A172 (cell line): ENCODE results near the gene IL36RN. TPM values are rescaled to one million over a fixed set of nuclear protein-coding genes. Genes with fewer than 3 reads are reported as not detected.
A peak's percentile ranks its signal among the peaks of the same experiment; 100 is the strongest.

Experiments
- DNase-seq: peaks from one replicate; pipeline ENCODE4 v3.0.0-alpha.2; 2015; ENCODE audit warnings: low spot score
- total RNA-seq: library from RNA; depleted of rRNA; stranded (reverse); fragments of >200 nt; shearing (Covaris generic); gene quantifications from 2 replicates; pipeline ENCODE4 v1.2.3, GENCODE V29; 2014

IL36RN gene
- total RNA-seq, 1 experiment from 2014 or later = not detected

GRCh38 chr2:113050921-113051895 lies 7.8 kb upstream of the IL36RN start:
- no peak for DNase-seq

GRCh38 chr2:113052396-113052917 lies 6.5 kb upstream of the IL36RN start, which contains the start of gene IL36B:
Gene IL36B (minus strand): TSS chr2:113052867.
- DNase-seq = no peak

GRCh38 chr2:113053666-113054065 lies 5.3 kb upstream of the IL36RN start:
- DNase-seq = no peak

GRCh38 chr2:113054066-113054465 lies 4.9 kb upstream of the IL36RN start:
- DNase-seq = peak; percentile 22

- DNase-seq = peak; percentile 59
Measured at GRCh38 chr2:113056521-113056920, 2.5 kb upstream of the IL36RN start.

- DNase-seq = no peak
Measured at GRCh38 chr2:113057117-113057516, 1.9 kb upstream of the IL36RN start.

- no peak for DNase-seq
Measured at GRCh38 chr2:113058411-113058994, 495 bp upstream of the IL36RN start.

- no peak for DNase-seq
Measured at GRCh38 chr2:113060396-113060795, 1.4 kb downstream of the IL36RN start.

GRCh38 chr2:113060796-113061195 lies 1.8 kb downstream of the IL36RN start:
- no peak for DNase-seq

GRCh38 chr2:113061241-113061640 lies 2.2 kb downstream of the IL36RN start:
- DNase-seq = no peak

- DNase-seq = no peak
Measured at GRCh38 chr2:113061896-113062770, 3.1 kb downstream of the IL36RN start.

- DNase-seq = no peak
Measured at GRCh38 chr2:113064281-113064680, 5.3 kb downstream of the IL36RN start.

- no peak for DNase-seq
Measured at GRCh38 chr2:113064898-113065297, 5.9 kb downstream of the IL36RN start.

GRCh38 chr2:113067681-113068080 lies 8.7 kb downstream of the IL36RN start, which contains the start of gene IL1F10:
Gene IL1F10 (plus strand): TSS chr2:113067970. CDS start chr2:113072739, 4,769 bp downstream.
- no peak for DNase-seq

GRCh38 chr2:113068249-113068648 lies 9.3 kb downstream of the IL36RN start:
- DNase-seq = no peak

GRCh38 chr2:113068706-113069485 lies 9.9 kb downstream of the IL36RN start:
- DNase-seq = peak; percentile 86

- DNase-seq = peak; percentile 65
Measured at GRCh38 chr2:113069676-113070605, 10.9 kb downstream of the IL36RN start.

- no peak for DNase-seq
Measured at GRCh38 chr2:113070606-113070975, 11.6 kb downstream of the IL36RN start.

GRCh38 chr2:113072584-113072983 lies 13.6 kb downstream of the IL36RN start:
- peak; percentile 46 for DNase-seq
